NK-92 (cell line): ENCODE measurements around the gene KIF12.

Experiments used
- DNase-seq: peaks from one replicate; lab custom pipeline; 2025; ENCODE audit not compliant: unreplicated experiment; lab: John Stamatoyannopoulos, UW

KIF12 gene

GRCh38 chr9:114123031-114123977 is 24.2 kb upstream of the KIF12 start:
- DNase-seq = no peak

GRCh38 chr9:114122136-114123027 is 23.3 kb upstream of the KIF12 start:
- DNase-seq = no peak

- no peak for DNase-seq
Measured at GRCh38 chr9:114121227-114122135, 22.4 kb upstream of the KIF12 start.

GRCh38 chr9:114120192-114121014 is 21.3 kb upstream of the KIF12 start:
- DNase-seq = no peak

- DNase-seq = no peak
Measured at GRCh38 chr9:114119242-114120191, 20.4 kb upstream of the KIF12 start.

- DNase-seq = no peak
Measured at GRCh38 chr9:114117996-114118830, 19.1 kb upstream of the KIF12 start.

- no peak for DNase-seq
Measured at GRCh38 chr9:114117614-114117995, 18.5 kb upstream of the KIF12 start.

- DNase-seq = no peak
Measured at GRCh38 chr9:114116126-114116747, 17.1 kb upstream of the KIF12 start.

GRCh38 chr9:114115654-114116125 is 16.6 kb upstream of the KIF12 start:
- DNase-seq = no peak

GRCh38 chr9:114114364-114114763 is 15.3 kb upstream of the KIF12 start:
- DNase-seq = no peak

GRCh38 chr9:114112778-114113584 is 13.9 kb upstream of the KIF12 start:
- no peak for DNase-seq

- no peak for DNase-seq
Measured at GRCh38 chr9:114112325-114112724, 13.2 kb upstream of the KIF12 start.

GRCh38 chr9:114110180-114110579 is 11.1 kb upstream of the KIF12 start:
- no peak for DNase-seq

GRCh38 chr9:114109124-114109523 is 10.0 kb upstream of the KIF12 start:
- no peak for DNase-seq

GRCh38 chr9:114108016-114108833 is 9.1 kb upstream of the KIF12 start:
- no peak for DNase-seq
